ENCODE data around the gene PCDHGA11.
"Not testable (repeated sequence)": the region's sequence is repeated elsewhere in the genome, so short reads cannot be mapped to it uniquely, and the experiment has no call there.

The PCDHGA11 gene

DNA sequence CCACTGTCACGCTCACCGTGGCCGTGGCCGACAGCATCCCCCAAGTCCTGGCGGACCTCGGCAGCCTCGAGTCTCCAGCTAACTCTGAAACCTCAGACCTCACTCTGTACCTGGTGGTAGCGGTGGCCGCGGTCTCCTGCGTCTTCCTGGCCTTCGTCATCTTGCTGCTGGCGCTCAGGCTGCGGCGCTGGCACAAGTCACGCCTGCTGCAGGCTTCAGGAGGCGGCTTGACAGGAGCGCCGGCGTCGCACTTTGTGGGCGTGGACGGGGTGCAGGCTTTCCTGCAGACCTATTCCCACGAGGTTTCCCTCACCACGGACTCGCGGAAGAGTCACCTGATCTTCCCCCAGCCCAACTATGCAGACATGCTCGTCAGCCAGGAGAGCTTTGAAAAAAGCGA is 11.9 kb downstream of the PCDHGA11 start:
- not testable (repeated sequence) for DNase-seq

DNA sequence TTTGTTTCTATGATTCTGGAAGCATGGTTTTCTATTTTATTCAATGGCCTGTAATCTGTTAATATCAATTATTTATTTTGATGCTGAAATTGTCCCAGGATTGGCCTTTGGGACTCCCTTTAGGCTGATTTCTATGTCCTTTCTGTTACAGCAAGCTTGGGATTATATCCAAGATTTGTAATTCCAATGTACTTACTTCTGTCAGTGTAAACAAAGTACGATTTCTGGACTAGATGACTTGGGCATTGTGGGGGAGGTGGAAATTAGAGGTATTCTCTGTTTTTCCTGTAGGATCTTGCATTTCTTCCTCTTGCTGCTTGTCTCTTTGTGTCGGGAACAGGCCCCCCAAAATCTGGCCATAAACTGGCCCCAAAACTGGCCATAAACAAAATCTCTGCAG is 13.2 kb downstream of the PCDHGA11 start:
- no peak for DNase-seq

DNA sequence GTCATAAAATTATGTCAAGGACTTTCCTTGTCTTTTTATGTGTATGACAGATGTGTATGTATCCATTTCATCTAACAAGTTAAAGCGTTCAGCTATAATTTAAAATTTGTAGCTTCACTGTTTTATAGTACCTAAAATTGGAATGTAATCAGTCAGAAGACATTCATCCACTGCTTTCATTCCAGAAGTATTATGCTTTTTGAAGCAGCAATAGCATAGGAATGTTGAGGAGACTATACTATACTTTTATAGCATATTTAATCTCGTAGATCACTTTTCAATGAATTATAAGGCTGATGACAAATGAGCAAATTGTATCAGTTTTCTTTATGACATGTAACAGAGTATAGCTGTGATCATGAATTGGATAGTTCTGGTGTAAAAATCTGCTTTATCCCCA is 16.4 kb downstream of the PCDHGA11 start:
- DNase-seq = no peak

DNA sequence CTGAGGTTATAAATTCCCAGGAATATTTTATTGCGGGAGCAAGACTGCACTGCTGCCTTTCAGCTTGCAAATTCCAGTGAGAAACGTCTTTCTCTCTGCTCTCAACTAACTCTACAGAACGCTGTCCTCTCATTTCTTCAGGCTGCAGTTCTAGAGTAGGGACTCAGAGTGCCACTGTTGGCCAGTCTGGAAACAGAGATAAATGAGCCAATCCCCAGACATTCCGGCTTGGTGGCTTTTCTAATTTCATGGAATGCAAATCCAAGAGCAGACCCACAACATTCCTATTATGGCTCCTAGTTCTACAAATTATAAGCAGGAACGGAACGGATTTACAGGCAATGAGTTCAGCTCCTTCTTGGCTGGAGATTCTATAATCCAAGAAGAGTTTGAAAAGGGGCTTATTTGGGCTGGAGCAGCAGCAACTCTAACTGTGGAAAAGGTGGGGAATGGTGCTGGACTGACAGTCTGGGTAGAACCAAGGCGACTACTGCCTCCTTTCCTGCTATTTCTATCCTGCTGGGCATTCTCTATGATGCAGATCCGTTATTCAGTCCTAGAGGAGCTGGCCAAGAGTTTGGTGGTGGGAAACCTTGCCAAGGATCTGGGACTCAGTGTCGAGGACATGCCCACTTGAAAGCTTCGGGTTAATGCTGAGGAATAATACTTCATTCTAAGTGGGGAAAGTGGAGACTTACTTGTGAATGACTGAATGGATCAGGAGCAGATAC is 18.7 kb downstream of the PCDHGA11 start:
- DNase-seq = no peak

DNA sequence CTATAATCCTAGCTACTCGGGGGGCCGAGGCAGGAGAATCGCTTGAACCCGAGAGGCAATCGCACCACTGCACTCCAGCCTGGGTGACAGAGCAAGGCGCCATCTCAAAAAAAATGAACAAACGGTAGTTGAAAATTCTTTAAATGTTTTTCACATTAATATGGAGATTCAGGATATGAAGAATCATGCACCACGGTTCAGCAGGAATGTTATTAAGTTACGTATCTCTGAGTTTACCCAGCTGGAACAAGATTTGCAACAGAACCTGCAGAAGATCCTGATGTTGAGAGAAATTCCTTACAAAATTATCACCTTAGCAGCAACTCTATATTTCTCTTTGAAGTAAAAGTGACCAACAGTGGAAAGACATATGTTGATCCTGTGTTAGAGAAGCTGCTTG is 19.5 kb downstream of the PCDHGA11 start:
- DNase-seq = no peak

DNA sequence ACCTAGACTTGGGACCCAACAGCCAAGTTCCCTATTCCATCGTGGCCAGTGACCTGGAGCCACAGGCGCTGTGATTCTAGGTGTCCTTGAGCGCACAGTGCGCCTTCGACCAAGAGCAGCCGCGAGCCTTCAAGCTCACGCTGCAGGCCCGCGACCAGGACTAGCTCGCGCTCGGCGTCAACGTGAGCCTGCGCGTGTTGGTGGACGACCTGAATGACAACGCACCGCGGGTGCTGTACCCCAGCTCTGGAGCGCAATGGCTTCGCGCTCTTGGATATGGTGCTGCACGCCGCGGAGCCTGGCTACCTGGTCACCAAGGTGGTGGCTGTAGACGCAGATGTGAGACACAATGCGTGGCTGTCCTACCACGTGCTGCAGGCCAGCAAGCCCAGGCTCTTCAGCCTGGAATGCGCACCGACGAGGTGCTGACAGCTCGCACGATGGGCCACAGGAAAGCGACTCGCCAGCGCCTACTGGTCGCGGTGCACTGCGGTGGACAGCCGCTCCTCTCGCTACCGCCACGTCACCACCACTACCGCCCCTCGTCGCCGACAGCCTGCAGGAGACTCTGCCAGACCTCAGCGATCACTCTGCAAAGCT is 20.8 kb downstream of the PCDHGA11 start:
- DNase-seq = no peak

DNA sequence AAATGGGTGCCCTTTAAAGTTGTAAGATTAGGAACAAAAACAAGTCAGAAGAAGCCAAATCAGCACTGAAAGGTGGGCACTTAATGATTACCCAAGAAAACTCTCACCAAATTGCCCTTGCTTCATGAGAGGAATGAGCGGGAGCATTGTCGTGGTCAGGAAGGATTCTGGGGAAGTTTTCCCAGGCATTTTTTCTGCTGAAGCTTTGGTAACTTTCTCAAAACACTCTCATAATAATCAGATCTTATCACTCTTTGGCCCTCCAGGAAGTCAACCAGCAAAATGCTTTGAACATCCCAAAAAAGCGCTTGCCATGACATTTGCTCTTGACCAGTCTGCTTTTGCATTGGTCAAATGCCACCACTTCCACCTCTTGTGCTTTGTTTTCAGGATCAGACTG is 44.5 kb downstream of the PCDHGA11 start:
- DNase-seq = no peak
